SK-N-MC (cell line): ENCODE data around the gene DLG2.

Experiments
- EZH2 ChIP-seq: fragments of 200-600 bp; sonication (generic); IDR thresholded peaks from one replicate; pipeline ENCODE4 v1.6.1; 2017; ENCODE audit warnings: antibody characterized with exemption
- FOXP2 ChIP-seq: optimal IDR thresholded peaks from 2 replicates; pipeline ENCODE3; 2011; ENCODE audit warnings: mild to moderate bottlenecking, moderate library complexity; ENCODE audit not compliant: insufficient read depth; ENCODE audit errors: extremely low read length, control extremely low read depth
- POLR2AphosphoS5 ChIP-seq: IDR thresholded peaks from 2 replicates; pipeline ENCODE4 v1.6.1; 2012; ENCODE audit warnings: mild to moderate bottlenecking, low read depth, low read length, borderline replicate concordance

GRCh38 chr11:84671325-84671999, 955.7 kb downstream of the DLG2 start:
- TF ChIP-seq EZH2: no peak
- TF ChIP-seq POLR2AphosphoS5: no peak
- TF ChIP-seq FOXP2: no peak
